Fibroblast of villous mesenchyme (primary cell): ENCODE data around the gene TUBA3E. TPM values are rescaled to one million over a fixed set of nuclear protein-coding genes. Genes with fewer than 3 reads are reported as not detected.
"Not testable (repeated sequence)": the region's sequence is repeated elsewhere in the genome, so short reads cannot be mapped to it uniquely, and the experiment has no call there.

Experiments used
- DNase-seq: peaks from one replicate; pipeline ENCODE4 v3.0.0-alpha.2; 2010; ENCODE audit warnings: low read depth
- H3K4me3 ChIP-seq: 2 replicates; pipeline ENCODE4 v1.5.1; 2011; ENCODE audit warnings: low read depth, mild to moderate bottlenecking, low read length
- total RNA-seq: library from RNA; depleted of rRNA; stranded (reverse); fragments of >200 nt; gene quantifications from 2 replicates; pipeline ENCODE4 v1.2.3, GENCODE V29; 2012
- TF ChIP-seq, protein P1 (sequence below): IDR thresholded peaks from 2 replicates; pipeline ENCODE4 v1.5.1; 2012; ENCODE audit warnings: low read depth, mild to moderate bottlenecking, low read length; ENCODE audit not compliant: insufficient read depth

Gene TUBA3E
- total RNA-seq, 1 donor, result not detected

DNA sequence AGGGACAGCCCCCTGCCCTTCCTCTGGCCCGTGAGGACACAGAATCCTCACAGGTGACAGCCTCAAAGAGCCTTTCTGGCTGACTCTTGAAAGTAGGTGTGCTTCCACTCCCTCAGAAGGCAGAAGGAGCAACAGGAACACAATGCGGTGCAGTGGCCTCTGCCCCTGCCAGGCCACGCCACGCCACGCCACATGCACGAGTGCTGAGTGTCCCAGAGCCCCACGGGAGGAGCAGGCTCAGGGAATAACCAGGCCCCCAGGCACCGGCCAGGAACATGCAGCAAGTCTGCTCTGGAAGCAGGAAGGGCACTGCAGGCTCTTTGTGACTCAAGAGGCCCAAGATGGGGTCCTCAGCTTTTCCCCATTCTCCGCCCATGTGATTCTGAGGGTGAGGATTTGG, 35.3 kb downstream of the TUBA3E start:
- no peak overlapping the region for H3K4me3 ChIP-seq
- TF ChIP-seq, protein P1, sequence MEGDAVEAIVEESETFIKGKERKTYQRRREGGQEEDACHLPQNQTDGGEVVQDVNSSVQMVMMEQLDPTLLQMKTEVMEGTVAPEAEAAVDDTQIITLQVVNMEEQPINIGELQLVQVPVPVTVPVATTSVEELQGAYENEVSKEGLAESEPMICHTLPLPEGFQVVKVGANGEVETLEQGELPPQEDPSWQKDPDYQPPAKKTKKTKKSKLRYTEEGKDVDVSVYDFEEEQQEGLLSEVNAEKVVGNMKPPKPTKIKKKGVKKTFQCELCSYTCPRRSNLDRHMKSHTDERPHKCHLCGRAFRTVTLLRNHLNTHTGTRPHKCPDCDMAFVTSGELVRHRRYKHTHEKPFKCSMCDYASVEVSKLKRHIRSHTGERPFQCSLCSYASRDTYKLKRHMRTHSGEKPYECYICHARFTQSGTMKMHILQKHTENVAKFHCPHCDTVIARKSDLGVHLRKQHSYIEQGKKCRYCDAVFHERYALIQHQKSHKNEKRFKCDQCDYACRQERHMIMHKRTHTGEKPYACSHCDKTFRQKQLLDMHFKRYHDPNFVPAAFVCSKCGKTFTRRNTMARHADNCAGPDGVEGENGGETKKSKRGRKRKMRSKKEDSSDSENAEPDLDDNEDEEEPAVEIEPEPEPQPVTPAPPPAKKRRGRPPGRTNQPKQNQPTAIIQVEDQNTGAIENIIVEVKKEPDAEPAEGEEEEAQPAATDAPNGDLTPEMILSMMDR, result no peak
- no peak for DNase-seq

DNA sequence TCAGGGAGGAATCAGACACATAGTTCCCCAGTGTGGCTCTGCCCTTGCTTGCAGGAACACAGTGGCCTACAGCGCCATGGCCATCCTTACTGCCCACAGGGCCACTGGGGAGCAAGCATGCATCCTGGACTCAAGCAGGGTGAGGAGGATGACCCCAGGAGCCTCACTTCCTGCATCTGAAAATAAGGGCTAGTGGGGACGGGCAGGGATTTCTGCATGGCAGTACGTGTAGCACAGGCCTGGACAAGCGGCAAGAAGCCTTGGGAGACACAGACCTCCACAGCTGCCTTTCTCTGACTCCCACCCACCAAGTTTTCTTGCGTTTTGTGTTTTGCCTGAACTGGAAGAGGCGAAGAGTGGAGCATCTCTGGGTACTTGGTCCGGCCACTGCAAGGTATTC, 35.8 kb downstream of the TUBA3E start:
- DNase-seq, H3K4me3 ChIP-seq: not testable (repeated sequence)

DNA sequence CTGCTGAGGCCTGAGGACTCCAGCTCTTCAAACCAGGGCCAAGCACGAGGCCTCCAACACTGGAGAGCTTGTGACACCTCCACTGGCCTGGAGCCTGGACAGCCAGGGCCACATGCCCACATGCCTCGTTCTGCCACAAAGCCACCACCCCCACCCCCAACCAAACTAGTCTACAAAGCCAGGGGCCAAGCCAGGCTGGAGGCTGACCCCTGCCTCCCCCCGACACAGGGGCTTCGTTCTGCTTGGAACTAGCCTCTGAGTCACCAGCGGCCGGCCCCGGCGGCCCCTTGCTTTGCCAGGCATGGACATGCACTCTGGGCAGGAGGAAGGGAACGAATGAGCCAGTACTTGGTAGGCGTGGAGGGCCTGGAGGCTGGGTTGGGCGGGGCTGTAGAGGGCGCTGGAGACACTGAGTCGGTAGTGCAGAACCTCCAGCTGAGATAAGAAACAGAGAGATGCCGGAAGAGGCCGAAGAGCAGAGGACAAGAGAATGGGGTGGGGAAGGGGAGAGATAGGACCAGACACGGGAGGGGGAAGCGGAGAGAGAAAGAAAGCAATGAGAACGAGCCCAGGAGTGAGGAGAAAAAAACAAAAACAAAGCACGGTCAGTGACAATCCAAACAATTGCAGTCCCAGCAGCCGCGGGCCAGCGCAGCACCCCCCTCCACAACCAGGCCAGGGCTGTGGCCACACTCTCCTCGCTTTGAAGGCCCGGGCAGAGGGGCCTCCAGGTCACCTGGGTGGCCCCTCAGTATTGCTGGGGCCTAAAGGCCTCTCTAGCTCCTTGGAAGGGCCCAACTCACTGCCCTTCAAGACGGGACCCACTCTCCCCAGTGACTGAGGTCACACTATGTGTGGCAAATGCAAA, 37.2 kb downstream of the TUBA3E start:
- H3K4me3 ChIP-seq, DNase-seq: not testable (repeated sequence)

DNA sequence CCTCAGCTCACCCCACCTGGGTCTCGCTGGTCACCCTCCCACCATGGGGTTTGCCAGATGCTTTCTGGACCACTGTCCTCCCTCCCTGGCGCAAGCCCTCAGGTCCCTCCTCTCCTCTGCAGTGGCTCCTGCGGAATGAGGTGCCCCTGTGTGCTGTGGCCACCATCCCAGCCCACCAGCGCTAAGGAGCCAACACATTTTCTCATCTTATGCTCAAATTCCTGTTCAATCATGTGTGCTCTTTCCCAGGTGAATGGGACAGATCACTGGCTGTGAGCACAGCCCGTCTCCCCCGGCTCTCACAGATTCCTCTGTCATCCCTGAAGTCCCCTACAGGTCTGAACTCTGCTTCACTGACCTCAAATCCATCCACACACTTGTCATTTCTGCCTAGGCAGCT, 38.1 kb downstream of the TUBA3E start:
- TF ChIP-seq, protein P1, result no peak
- DNase-seq, result no peak
- H3K4me3 ChIP-seq, result no peak overlapping the region

DNA sequence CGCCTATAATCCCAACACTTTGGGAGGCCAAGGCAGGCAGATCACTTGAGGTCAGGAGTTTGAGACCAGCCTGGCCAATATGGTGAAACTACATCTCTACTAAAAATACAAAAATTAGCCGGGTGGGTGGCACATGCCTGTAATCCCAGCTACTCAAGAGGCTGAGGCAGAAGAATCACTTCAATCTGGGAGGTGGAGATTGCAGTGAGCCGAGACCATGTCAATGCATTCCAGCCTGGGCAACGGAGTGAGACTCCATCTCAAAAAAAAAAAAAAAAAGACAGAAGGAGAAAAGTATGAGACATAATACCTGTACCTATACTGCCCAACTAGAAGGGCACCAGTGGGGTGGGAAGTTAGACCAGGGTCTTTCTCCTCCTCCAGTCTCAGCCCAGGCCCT, 38.9 kb downstream of the TUBA3E start:
- not testable (repeated sequence) for DNase-seq, H3K4me3 ChIP-seq

DNA sequence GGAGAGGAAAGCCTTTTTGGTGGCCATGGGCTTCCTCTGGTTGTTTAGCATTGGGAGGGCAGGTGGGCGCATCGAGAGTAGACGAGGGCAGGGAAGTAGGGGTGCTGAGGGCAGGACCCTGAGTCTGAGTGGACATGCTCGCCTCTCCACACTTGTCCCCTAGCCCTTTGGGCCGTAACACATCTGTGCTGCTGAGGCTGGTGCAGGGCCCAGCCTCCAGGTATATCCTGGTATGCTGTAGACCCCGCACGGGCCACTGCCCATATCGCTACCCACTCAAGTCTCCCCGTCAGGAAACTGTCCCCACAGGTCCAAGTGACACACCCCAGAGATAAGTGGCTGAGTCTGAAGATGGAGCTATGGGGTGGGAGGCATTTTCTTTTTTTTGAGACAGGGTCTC, 39.6 kb downstream of the TUBA3E start:
- no peak for DNase-seq
- TF ChIP-seq, protein P1, result no peak
- H3K4me3 ChIP-seq, result no peak overlapping the region

DNA sequence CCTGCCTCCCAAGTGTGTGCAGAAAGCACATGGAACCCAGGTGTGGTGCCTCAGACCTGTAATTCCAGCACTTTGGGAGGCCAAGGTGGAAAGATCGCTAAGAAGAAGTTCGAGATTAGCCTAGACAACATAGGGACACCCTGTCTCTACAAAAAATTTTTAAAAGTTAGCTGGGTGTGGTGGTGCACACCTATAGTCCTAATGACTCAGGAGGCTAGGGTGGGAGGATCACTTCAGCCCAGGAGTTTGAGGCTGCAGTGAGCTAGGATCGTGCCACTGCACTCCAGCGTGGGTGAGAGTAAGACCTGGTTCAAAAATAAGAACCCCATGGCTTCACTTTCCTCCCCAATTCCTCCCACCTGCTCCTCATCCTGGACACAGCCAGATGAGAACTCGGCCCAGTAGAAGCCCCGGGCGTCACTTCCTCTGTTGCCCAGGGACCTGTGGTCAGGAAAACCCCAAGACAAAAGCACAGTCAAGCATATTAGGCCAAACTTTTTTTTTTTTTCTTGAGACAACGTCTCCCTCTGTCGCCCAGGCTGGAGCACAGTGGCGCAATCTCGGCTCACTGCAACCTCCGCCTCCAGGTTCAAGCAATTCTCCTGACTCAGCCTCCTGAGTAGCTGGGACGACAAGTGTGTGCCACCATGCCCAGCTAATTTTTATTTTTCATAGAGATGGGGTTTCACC, 40.3 kb downstream of the TUBA3E start:
- DNase-seq, H3K4me3 ChIP-seq: not testable (repeated sequence)

DNA sequence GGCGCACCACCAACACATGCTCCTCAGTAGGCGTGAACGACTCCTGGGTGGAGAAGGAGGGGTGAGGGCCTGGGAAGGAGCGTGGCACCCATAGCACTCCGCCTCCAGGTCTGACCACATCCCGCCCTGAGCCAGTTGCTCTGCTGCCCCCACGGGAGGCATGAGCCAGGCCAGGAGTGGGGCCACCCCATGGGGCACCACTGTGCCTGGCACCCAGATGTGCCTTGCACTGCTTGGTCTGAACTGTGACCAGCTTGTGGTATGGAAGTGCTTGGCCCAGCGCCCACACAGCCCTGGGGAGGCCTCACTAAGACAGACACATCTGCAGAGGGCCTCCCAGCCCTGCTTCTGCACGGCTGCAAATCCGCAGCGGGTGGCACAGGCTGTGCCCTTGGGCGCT, 40.9 kb downstream of the TUBA3E start:
- H3K4me3 ChIP-seq, DNase-seq: not testable (repeated sequence)

DNA sequence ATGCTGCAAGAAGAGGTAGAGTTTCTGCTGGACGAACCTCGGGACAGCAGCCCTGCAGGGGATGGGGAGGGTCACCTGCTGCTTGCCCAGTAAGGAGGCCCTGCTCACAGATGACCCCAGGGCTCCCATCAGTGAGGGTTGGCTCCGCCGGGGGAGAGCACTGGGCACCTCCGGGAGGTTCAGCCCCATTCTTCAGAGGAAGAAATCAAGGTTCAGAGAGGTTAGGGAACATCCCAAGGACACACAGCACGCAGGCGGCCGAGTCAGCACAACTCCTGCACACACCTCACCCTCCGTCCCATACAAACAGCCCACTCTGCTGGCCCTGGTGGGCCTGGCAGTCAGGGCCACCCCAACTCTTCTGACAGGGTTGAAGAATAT, 41.6 kb downstream of the TUBA3E start:
- TF ChIP-seq, protein P1, result no peak
- H3K4me3 ChIP-seq, result no peak overlapping the region
- DNase-seq, result no peak
